ENCODE results near the gene SLC2A6.

GRCh38 chr9:133475292-133476012 lies 3.4 kb downstream of the SLC2A6 start:
- TF ChIP-seq CTCF (IDR thresholded peaks at IDR 0.05; ENCODE audit: insufficient read depth, low read depth, low read length) (no peak), EZH2 (IDR thresholded peaks at IDR 0.05; ENCODE audit: insufficient read depth, low read length) (no peak)

All from astrocyte (in vitro differentiated cells and primary cell).